CD14-positive monocyte (primary cell): ENCODE data around the gene NETO1. TPM values are rescaled to one million over a fixed set of nuclear protein-coding genes. Genes with fewer than 3 reads are reported as not detected.

Experiments
- DNase-seq, 3 donors: peaks; one replicate each; pipeline ENCODE4 v3.0.0-alpha.2; 2011 to 2022
- H2AFZ ChIP-seq: 2 replicates; pipeline ENCODE4 v1.6.0; 2012; ENCODE audit warnings: mild to moderate bottlenecking, low read depth, low read length, inconsistent platforms; ENCODE audit not compliant: insufficient read depth, poor library complexity, severe bottlenecking
- H3K27ac ChIP-seq, 2 donors: 1 replicate in 1 of 2; 2 replicates in 1 of 2; pipeline ENCODE4 v1.5.1; 2012 to 2013; ENCODE audit warnings: low read length in 2 of 2, control low read depth in 1 of 2, inconsistent platforms in 1 of 2, low read depth in 1 of 2, mild to moderate bottlenecking in 1 of 2
- H3K27me3 ChIP-seq, 2 donors: one replicate each; pipeline versions ENCODE4 v1.6.0 to v1.6.1; 2011 to 2013; ENCODE audit warnings: low read length in 2 of 2; ENCODE audit not compliant: control insufficient read depth in 2 of 2, insufficient read depth in 2 of 2
- H3K36me3 ChIP-seq, 2 donors: replicated peaks in 1 of 2; 1 replicate in 1 of 2; 2 replicates in 1 of 2; pipeline versions ENCODE4 v1.5.1 to v1.6.1; 2012 to 2013; ENCODE audit warnings: low read length in 2 of 2, control low read depth in 1 of 2, inconsistent platforms in 1 of 2, mild to moderate bottlenecking in 1 of 2; ENCODE audit not compliant: insufficient read depth in 2 of 2, control insufficient read depth in 1 of 2
- H3K4me1 ChIP-seq, 2 donors: 1 replicate in 1 of 2; 2 replicates in 1 of 2; pipeline versions ENCODE4 v1.5.1 to v1.6.1; 2012 to 2013; ENCODE audit warnings: low read length in 2 of 2, control low read depth in 1 of 2, inconsistent platforms in 1 of 2, mild to moderate bottlenecking in 1 of 2, moderate library complexity in 1 of 2; ENCODE audit not compliant: insufficient read depth in 2 of 2, control insufficient read depth in 1 of 2
- H3K4me2 ChIP-seq: replicated peaks from 2 replicates; pipeline ENCODE3; 2012; ENCODE audit warnings: low read length, moderate library complexity, mild to moderate bottlenecking; ENCODE audit not compliant: poor library complexity, severe bottlenecking; ENCODE audit errors: extremely low read depth
- H3K4me3 ChIP-seq, 3 experiments: fragments of 200-600 bp in 1 of 3; sonication (generic) in 1 of 3; replicated peaks in 1 of 3; 1 replicate in 2 of 3; 2 replicates in 1 of 3; pipeline ENCODE4 v1.5.1; 2011 to 2013; ENCODE audit warnings: low read length in 3 of 3, mild to moderate bottlenecking in 3 of 3, control low read depth in 2 of 3, low read depth in 2 of 3, inconsistent platforms in 1 of 3, moderate library complexity in 1 of 3
- H3K79me2 ChIP-seq: 2 replicates; pipeline ENCODE4 v1.6.0; 2012; ENCODE audit warnings: mild to moderate bottlenecking, control low read depth, inconsistent platforms, low read length, moderate library complexity; ENCODE audit not compliant: insufficient read depth
- H3K9ac ChIP-seq: 2 replicates; pipeline ENCODE4 v1.6.0; 2017; ENCODE audit warnings: low read length, mild to moderate bottlenecking; ENCODE audit not compliant: insufficient read depth, poor library complexity, severe bottlenecking
- H3K9me3 ChIP-seq, 2 donors: replicated peaks in 1 of 2; 1 replicate in 1 of 2; 2 replicates in 1 of 2; pipeline versions ENCODE4 v1.5.1 to v1.6.1; 2012 to 2013; ENCODE audit warnings: low read length in 2 of 2, control low read depth in 1 of 2; ENCODE audit not compliant: control insufficient read depth in 1 of 2, insufficient read depth in 1 of 2
- H4K20me1 ChIP-seq: 2 replicates; pipeline ENCODE4 v1.6.0; 2012; ENCODE audit warnings: mild to moderate bottlenecking, low read length, control low read depth, moderate library complexity; ENCODE audit not compliant: insufficient read depth
- H3K27ac Mint-ChIP-seq, 7 donors: one replicate each; pipeline ENCODE4 v1.8.0; 2020; ENCODE audit warnings: mild to moderate bottlenecking in 7 of 7, mixed read lengths in 7 of 7, moderate library complexity in 6 of 7, inconsistent platforms in 2 of 7
- H3K27me3 Mint-ChIP-seq, 3 donors: one replicate each; pipeline ENCODE4 v1.8.0; 2021 to 2022; ENCODE audit warnings: low read depth in 3 of 3, mild to moderate bottlenecking in 3 of 3, mixed read lengths in 3 of 3, moderate library complexity in 3 of 3, inconsistent platforms in 1 of 3
- H3K36me3 Mint-ChIP-seq, 2 donors: one replicate each; pipeline ENCODE4 v1.8.0; 2020; ENCODE audit warnings: mixed read lengths in 2 of 2, inconsistent platforms in 1 of 2, mild to moderate bottlenecking in 1 of 2
- H3K4me1 Mint-ChIP-seq: one replicate; pipeline ENCODE4 v1.8.0; 2020; ENCODE audit warnings: mild to moderate bottlenecking, mixed read lengths
- H3K4me3 Mint-ChIP-seq, 2 donors: one replicate each; pipeline ENCODE4 v1.8.0; 2020; ENCODE audit warnings: mild to moderate bottlenecking in 2 of 2, mixed read lengths in 2 of 2, moderate library complexity in 1 of 2
- H3K9me3 Mint-ChIP-seq, 7 donors: one replicate each; pipeline ENCODE4 v1.8.0; 2020 to 2022; ENCODE audit warnings: mixed read lengths in 7 of 7, mild to moderate bottlenecking in 6 of 7, moderate library complexity in 6 of 7, inconsistent platforms in 2 of 7
- WGBS: methylation state at CpG from one replicate; pipeline ENCODE4 v1.1.5; 2013; ENCODE audit warnings: missing lambda C conversion rate; ENCODE audit not compliant: insufficient coverage; 5-methylcytosine and 5-hydroxymethylcytosine counted together
- intact Hi-C, 2 donors: fragments of 100-400 bp; cut with micrococcal nuclease; formaldehyde crosslinking; loops; one replicate each; pipeline versions ENCODE4 v1.15.0 to v1.15.1; 2023
- polyA plus RNA-seq, 3 donors: library from polyadenylated mRNA; depleted of rRNA in 1 of 3; unstranded in 2 of 3; stranded (reverse) in 1 of 3; fragments of 300-500 nt in 2 of 3; fragments of >200 nt in 1 of 3; fragmentation: Illumina TruSeq in 2 of 3; gene quantifications; 1 replicate in 2 of 3; 2 replicates in 1 of 3; pipeline ENCODE4 v1.2.3, GENCODE V29; 2012 to 2021
- TF ChIP-seq, protein P1 (sequence below): fragments of 200-600 bp; IDR thresholded peaks from one replicate; pipeline ENCODE4 v1.8.0; 2022; ENCODE audit warnings: antibody characterized with exemption, mild to moderate bottlenecking

NETO1 gene
- polyA plus RNA-seq, 3 donors: not detected

DNA sequence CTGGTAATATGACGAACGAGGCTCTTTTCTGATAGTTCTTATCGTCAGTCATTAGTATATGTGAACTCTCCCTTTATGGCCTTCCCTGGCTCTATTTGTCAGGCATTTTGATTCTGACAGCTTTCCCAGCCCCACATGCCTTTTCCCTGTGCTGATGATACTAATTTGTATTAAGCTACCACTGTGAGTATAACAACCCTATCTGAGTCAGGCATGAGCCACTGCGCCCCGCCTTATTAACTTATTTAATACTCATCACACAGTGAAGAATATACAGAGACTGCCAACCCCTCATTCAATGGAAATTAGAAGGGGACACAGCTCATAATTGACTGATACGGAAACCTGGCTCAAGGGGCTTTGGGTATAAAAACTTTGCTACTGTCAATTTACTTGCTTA, 140.0 kb downstream of the NETO1 start:
- H3K79me2 ChIP-seq: no peaks in the 10 kb centered on the region
- H3K9me3 Mint-ChIP-seq: peaks cover 0 to 8% (median 4%) of the 10 kb centered on the region in 7 donors
- H3K4me3 Mint-ChIP-seq: no peak overlapping the region
- H3K9me3 ChIP-seq: peaks cover 0 to 4% of the 10 kb centered on the region in 2 donors
- no peak overlapping the region for H3K9ac ChIP-seq
- H3K36me3 Mint-ChIP-seq: no peaks in the 10 kb centered on the region
- no peaks in the 10 kb centered on the region for H4K20me1 ChIP-seq
- H3K27me3 Mint-ChIP-seq: peaks cover 0 to 2% (median 0%) of the 10 kb centered on the region in 3 donors
- H3K36me3 ChIP-seq: no peaks in the 10 kb centered on the region
- H3K4me1 ChIP-seq: no peaks in the 10 kb centered on the region
- H3K4me1 Mint-ChIP-seq: no peaks in the 10 kb centered on the region
- TF ChIP-seq, protein P1, sequence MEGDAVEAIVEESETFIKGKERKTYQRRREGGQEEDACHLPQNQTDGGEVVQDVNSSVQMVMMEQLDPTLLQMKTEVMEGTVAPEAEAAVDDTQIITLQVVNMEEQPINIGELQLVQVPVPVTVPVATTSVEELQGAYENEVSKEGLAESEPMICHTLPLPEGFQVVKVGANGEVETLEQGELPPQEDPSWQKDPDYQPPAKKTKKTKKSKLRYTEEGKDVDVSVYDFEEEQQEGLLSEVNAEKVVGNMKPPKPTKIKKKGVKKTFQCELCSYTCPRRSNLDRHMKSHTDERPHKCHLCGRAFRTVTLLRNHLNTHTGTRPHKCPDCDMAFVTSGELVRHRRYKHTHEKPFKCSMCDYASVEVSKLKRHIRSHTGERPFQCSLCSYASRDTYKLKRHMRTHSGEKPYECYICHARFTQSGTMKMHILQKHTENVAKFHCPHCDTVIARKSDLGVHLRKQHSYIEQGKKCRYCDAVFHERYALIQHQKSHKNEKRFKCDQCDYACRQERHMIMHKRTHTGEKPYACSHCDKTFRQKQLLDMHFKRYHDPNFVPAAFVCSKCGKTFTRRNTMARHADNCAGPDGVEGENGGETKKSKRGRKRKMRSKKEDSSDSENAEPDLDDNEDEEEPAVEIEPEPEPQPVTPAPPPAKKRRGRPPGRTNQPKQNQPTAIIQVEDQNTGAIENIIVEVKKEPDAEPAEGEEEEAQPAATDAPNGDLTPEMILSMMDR: no peak
- H3K27me3 ChIP-seq: no peaks in the 10 kb centered on the region
- no CpG with 5 or more reads among the region's 6 CpGs for WGBS
- intact Hi-C loops: no loop called here
- H2AFZ ChIP-seq: no peak overlapping the region
- DNase-seq: no peak
- H3K27ac Mint-ChIP-seq: peak overlapping the region in 1 of 7 donors; percentile 37
- no peak overlapping the region for H3K4me3 ChIP-seq
- H3K27ac ChIP-seq: no peak overlapping the region
- H3K4me2 ChIP-seq: no peak overlapping the region

DNA sequence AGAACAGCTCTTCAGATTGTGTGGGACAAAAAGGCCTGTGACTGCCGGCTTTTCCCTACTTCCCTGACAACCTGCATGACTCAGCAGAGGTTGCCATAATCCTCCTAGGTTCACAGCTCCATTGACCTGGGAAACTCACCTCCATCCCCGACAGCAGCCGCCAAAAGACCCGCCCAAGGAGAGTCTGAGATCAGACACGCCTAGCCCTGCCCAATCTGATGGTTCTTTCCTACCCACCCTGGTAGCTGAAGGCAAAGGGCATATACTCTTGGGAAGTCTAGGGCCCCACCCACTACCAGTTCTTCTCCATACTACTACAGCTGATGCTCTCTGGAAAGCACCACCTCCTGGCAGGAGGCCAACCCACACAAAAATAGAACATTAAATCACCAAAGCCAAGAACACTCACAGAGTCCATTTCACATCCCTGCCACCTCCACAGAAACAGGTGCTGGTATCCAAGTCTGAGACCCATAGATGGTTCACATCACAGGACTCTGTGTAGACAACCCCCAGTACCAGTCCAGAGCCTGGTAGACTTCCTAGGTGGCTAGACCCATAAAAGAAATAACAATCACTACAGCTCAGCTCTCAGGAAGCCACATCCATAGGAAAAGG, 140.6 kb downstream of the NETO1 start:
- H3K4me1 Mint-ChIP-seq: no peaks in the 10 kb centered on the region
- H3K27ac Mint-ChIP-seq: no peak overlapping the region
- H3K9me3 Mint-ChIP-seq: peaks cover 0 to 9% (median 4%) of the 10 kb centered on the region in 7 donors
- Histone ChIP-seq H3K79me2 (no peaks in the 10 kb centered on the region), H3K27ac (no peak overlapping the region), H2AFZ (no peak overlapping the region), H3K4me3 (no peak overlapping the region), H3K4me1 (no peaks in the 10 kb centered on the region), H4K20me1 (no peaks in the 10 kb centered on the region), H3K36me3 (no peaks in the 10 kb centered on the region), H3K4me2 (no peak overlapping the region), H3K27me3 (no peaks in the 10 kb centered on the region), H3K9ac (no peak overlapping the region), H3K9me3 (peaks cover 0 to 4% of the 10 kb centered on the region in 2 donors)
- no peak overlapping the region for H3K4me3 Mint-ChIP-seq
- DNase-seq: no peak
- intact Hi-C loops: no loop called here
- TF ChIP-seq, protein P1: no peak
- 96% methylated on average over 4 of the region's 5 CpGs for WGBS
- peaks cover 0 to 2% (median 0%) of the 10 kb centered on the region in 3 donors for H3K27me3 Mint-ChIP-seq
- H3K36me3 Mint-ChIP-seq: no peaks in the 10 kb centered on the region
